ENCODE results near the gene TACC2.

TACC2 gene

DNA sequence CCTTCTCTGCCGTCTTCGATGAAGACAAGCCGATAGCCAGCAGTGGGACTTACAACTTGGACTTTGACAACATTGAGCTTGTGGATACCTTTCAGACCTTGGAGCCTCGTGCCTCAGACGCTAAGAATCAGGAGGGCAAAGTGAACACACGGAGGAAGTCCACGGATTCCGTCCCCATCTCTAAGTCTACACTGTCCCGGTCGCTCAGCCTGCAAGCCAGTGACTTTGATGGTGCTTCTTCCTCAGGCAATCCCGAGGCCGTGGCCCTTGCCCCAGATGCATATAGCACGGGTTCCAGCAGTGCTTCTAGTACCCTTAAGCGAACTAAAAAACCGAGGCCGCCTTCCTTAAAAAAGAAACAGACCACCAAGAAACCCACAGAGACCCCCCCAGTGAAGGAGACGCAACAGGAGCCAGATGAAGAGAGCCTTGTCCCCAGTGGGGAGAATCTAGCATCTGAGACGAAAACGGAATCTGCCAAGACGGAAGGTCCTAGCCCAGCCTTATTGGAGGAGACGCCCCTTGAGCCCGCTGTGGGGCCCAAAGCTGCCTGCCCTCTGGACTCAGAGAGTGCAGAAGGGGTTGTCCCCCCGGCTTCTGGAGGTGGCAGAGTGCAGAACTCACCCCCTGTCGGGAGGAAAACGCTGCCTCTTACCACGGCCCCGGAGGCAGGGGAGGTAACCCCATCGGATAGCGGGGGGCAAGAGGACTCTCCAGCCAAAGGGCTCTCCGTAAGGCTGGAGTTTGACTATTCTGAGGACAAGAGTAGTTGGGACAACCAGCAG is 221.7 kb downstream of the TACC2 start:
- TF ChIP-seq CSDC2 (CRISPR knock-in tag; IDR thresholded peaks at IDR 0.05) = no peak
- no peak for TF ChIP-seq ESRRG (CRISPR knock-in tag; IDR thresholded peaks at IDR 0.05)
- no peak for TF ChIP-seq OSR1 (CRISPR knock-in tag; IDR thresholded peaks at IDR 0.05)
- TF ChIP-seq ARNTL (CRISPR knock-in tag; IDR thresholded peaks at IDR 0.05; ENCODE audit: borderline replicate concordance, low read depth) = no peak
- ATAC-seq = no peak

DNA sequence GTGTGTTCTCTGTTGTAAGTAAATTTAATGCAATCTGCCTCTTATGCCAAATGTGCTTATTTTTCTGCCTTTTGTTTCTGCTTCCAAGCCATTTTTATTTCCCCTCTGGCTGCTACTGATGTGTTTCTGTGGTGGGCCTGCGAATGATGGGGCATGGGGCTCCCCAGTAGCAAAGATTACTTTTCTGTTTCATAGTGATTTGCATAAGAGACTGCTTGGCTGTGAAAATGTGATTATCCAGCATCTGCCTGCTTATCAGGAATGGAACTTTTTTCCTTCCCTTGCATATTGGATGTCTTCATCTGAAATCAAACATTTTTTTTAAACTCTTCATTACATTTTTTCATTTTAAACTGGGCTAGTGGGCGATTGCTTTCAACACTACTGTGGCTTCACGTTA is 224.4 kb downstream of the TACC2 start:
- TF ChIP-seq RARB (CRISPR knock-in tag; IDR thresholded peaks at IDR 0.05) = no peak
- TF ChIP-seq ZNF565 (CRISPR knock-in tag; conservative IDR thresholded peaks at IDR 0.05; ENCODE audit: low read depth) = no peak
- TF ChIP-seq ZNF70 (CRISPR knock-in tag; IDR thresholded peaks at IDR 0.05) = no peak
- no peak for TF ChIP-seq ARNTL (CRISPR knock-in tag; IDR thresholded peaks at IDR 0.05; ENCODE audit: borderline replicate concordance, low read depth)
- TF ChIP-seq, protein P1, sequence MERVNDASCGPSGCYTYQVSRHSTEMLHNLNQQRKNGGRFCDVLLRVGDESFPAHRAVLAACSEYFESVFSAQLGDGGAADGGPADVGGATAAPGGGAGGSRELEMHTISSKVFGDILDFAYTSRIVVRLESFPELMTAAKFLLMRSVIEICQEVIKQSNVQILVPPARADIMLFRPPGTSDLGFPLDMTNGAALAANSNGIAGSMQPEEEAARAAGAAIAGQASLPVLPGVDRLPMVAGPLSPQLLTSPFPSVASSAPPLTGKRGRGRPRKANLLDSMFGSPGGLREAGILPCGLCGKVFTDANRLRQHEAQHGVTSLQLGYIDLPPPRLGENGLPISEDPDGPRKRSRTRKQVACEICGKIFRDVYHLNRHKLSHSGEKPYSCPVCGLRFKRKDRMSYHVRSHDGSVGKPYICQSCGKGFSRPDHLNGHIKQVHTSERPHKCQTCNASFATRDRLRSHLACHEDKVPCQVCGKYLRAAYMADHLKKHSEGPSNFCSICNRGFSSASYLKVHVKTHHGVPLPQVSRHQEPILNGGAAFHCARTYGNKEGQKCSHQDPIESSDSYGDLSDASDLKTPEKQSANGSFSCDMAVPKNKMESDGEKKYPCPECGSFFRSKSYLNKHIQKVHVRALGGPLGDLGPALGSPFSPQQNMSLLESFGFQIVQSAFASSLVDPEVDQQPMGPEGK (CRISPR knock-in tag; IDR thresholded peaks at IDR 0.05; ENCODE audit: borderline replicate concordance) = no peak
- TF ChIP-seq ZC3H10 (CRISPR knock-in tag; IDR thresholded peaks at IDR 0.05) = no peak
- no peak for TF ChIP-seq TCF4 (CRISPR knock-in tag; IDR thresholded peaks at IDR 0.05; ENCODE audit: borderline replicate concordance)
- no peak for TF ChIP-seq ZNF8 (CRISPR knock-in tag; IDR thresholded peaks at IDR 0.05)
- no peak for TF ChIP-seq PPARA (CRISPR knock-in tag; IDR thresholded peaks at IDR 0.05; ENCODE audit: borderline replicate concordance)
- ATAC-seq = no peak

- TF ChIP-seq ZNF70 (CRISPR knock-in tag; IDR thresholded peaks at IDR 0.05) = no peak
- no peak for TF ChIP-seq ZC3H10 (CRISPR knock-in tag; IDR thresholded peaks at IDR 0.05)
- TF ChIP-seq ESRRG (CRISPR knock-in tag; IDR thresholded peaks at IDR 0.05) = no peak
- no peak for TF ChIP-seq TCF4 (CRISPR knock-in tag; IDR thresholded peaks at IDR 0.05; ENCODE audit: borderline replicate concordance)
- no peak for TF ChIP-seq TSHZ2 (CRISPR knock-in tag; IDR thresholded peaks at IDR 0.05)
- no peak for TF ChIP-seq ZNF8 (CRISPR knock-in tag; IDR thresholded peaks at IDR 0.05)
- no peak for TF ChIP-seq SNAI2 (CRISPR knock-in tag; IDR thresholded peaks at IDR 0.05)
- TF ChIP-seq OSR1 (CRISPR knock-in tag; IDR thresholded peaks at IDR 0.05) = no peak
- no peak for TF ChIP-seq RARB (CRISPR knock-in tag; IDR thresholded peaks at IDR 0.05)
- TF ChIP-seq ZFP30 (CRISPR knock-in tag; IDR thresholded peaks at IDR 0.05) = no peak
- TF ChIP-seq CSRNP3 (CRISPR knock-in tag; IDR thresholded peaks at IDR 0.05) = no peak
- TF ChIP-seq TOX (CRISPR knock-in tag; IDR thresholded peaks at IDR 0.05; ENCODE audit: borderline replicate concordance) = no peak
- TF ChIP-seq, protein P1 (CRISPR knock-in tag; IDR thresholded peaks at IDR 0.05; ENCODE audit: borderline replicate concordance) = no peak
- ATAC-seq = peak; percentile 39; the same call in 1 of the 3 replicates
Measured at GRCh38 chr10:122213766-122214165, 224.8 kb downstream of the TACC2 start.

DNA sequence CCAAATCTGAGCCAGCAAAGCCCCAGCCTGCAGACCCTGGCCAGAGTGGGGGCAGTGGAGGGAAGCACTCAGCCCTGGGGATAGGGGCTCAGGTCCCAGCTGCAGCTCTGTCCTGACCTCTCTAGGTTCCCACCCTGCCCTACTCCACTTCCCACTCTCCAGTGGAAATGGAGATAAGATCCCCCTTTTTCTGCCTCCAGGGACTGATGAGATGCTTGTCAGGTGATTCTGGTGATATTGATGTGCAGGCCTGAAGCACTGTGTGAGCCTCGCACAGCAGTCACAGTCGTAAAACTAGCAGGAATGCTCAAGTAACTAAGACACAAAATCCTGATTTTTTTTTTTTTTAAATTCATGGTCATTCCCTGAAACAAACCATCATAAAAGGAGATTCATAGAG is 227.1 kb downstream of the TACC2 start:
- TF ChIP-seq, protein P1 (CRISPR knock-in tag; IDR thresholded peaks at IDR 0.05; ENCODE audit: borderline replicate concordance) = no peak
- no peak for TF ChIP-seq PPARA (CRISPR knock-in tag; IDR thresholded peaks at IDR 0.05; ENCODE audit: borderline replicate concordance)
- no peak for TF ChIP-seq OSR1 (CRISPR knock-in tag; IDR thresholded peaks at IDR 0.05)
- no peak for TF ChIP-seq TCF4 (CRISPR knock-in tag; IDR thresholded peaks at IDR 0.05; ENCODE audit: borderline replicate concordance)
- ATAC-seq = no peak

Measured in SK-N-SH treated with all-trans-retinoic acid at 6 μM for 48 hours (cell line).